Measurements from ENCODE around the gene TRMT5. TPM values are rescaled to one million over a fixed set of nuclear protein-coding genes. Genes with fewer than 3 reads are reported as not detected.

TRMT5 gene, protein sequence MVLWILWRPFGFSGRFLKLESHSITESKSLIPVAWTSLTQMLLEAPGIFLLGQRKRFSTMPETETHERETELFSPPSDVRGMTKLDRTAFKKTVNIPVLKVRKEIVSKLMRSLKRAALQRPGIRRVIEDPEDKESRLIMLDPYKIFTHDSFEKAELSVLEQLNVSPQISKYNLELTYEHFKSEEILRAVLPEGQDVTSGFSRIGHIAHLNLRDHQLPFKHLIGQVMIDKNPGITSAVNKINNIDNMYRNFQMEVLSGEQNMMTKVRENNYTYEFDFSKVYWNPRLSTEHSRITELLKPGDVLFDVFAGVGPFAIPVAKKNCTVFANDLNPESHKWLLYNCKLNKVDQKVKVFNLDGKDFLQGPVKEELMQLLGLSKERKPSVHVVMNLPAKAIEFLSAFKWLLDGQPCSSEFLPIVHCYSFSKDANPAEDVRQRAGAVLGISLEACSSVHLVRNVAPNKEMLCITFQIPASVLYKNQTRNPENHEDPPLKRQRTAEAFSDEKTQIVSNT
- polyA plus RNA-seq (2011; rRNA removed): 9.4 and 12.9 TPM in 2 replicates
- polyA minus RNA-seq (2011; rRNA and poly(A)+ RNA removed): 6.0 and 9.9 TPM in 2 replicates

DNA sequence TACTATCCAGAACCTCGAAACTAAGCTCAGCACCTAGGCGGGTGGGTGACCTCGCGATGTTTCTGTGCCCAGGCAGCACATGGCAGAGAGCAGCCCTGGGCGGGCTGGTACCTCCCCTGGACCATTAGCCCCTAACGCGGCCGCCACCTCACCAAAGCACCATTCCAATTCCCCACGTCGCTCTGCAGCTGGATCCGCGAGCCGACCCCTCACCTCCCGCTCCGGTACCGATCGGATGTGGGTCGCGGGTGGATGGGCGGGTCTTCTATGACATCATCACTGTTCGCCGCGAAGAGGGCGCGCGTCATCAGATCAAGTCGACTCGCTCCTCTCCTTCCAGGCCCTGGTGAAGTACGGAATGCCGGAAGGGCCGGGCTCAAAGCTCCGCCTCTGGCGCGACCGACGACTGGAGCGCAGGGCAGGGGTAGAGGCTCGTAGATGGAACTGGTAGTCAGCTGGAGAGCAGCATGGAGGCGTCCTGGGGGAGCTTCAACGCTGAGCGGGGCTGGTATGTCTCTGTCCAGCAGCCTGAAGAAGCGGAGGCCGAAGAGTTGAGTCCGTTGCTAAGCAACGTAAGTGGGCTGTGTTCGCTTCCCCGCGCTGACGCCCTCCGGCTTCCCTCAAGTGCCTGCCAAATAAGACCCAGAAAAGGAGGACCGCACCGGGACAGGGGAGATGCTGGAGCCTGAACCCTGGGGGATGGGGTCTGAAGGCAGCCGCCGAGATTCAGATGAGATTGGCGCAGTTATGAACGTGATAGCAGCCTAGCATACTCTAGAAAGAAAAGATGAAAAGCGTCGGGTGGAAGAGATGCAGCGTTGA is at the start of gene TRMT5, which contains the start of gene SLC38A6:
Gene TRMT5, minus strand, starts transcription at position 269 of the 822 bp plus-strand sequence. Its CDS starts 106 bp downstream, at position 163.
Gene SLC38A6, plus strand, starts transcription at position 435 of the 822 bp plus-strand sequence. Its CDS starts 33 bp downstream, at position 468.
- peak within 1 kb of the TSS; percentile 92 for H3K27ac ChIP-seq (ENCODE audit: low read depth, low read length)
- ChIA-PET POLR2A (interaction anchor here (0.6 to 2.1 kb wide), 9 partner anchors 16 to 356 kb away, joined by 3 to 9 read pairs (median 5); no protein-coding TSS in a partner anchor), CTCF (interaction anchor here (0.5 to 1.3 kb wide), 5 partner anchors 231 to 356 kb away, joined by 3 to 7 read pairs (median 3); no protein-coding TSS in a partner anchor)
- H3K9me3 ChIP-seq (ENCODE audit: control insufficient read depth, insufficient read depth, low read length): no peaks in the 10 kb centered on the region
- no peaks in the 10 kb centered on the region for H3K27me3 ChIP-seq (ENCODE audit: control insufficient read depth, insufficient read depth, low read length)
- TF ChIP-seq, protein P1, sequence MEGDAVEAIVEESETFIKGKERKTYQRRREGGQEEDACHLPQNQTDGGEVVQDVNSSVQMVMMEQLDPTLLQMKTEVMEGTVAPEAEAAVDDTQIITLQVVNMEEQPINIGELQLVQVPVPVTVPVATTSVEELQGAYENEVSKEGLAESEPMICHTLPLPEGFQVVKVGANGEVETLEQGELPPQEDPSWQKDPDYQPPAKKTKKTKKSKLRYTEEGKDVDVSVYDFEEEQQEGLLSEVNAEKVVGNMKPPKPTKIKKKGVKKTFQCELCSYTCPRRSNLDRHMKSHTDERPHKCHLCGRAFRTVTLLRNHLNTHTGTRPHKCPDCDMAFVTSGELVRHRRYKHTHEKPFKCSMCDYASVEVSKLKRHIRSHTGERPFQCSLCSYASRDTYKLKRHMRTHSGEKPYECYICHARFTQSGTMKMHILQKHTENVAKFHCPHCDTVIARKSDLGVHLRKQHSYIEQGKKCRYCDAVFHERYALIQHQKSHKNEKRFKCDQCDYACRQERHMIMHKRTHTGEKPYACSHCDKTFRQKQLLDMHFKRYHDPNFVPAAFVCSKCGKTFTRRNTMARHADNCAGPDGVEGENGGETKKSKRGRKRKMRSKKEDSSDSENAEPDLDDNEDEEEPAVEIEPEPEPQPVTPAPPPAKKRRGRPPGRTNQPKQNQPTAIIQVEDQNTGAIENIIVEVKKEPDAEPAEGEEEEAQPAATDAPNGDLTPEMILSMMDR (IDR thresholded peaks at IDR 0.05; ENCODE audit: low read depth, low read length): no peak
- DNase-seq (ENCODE audit: low read depth, low spot score): peak; percentile 93
- H3K4me3 ChIP-seq (ENCODE audit: low read depth, low read length): peak within 1 kb of the TSS; percentile 83

DNA sequence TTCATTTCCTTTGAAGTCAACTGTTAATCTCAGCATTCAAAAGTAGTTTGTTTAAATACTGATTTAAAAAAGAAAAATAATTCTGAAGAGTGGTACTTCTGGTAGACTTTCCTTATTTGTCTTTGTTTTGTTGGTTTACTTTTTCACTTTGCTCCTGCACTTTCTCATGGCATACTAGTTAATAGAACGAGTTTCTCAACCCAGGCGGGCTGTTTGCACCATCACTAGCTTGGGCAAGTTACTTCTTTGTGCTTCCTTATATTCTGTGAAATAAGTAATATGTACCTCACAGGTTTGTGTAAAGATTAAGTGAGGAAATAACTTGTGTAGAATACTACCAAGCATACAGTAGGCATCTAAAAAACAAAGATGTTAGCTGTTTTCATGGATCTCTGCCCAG is 45.6 kb upstream of the TRMT5 start:
- no peaks in the 10 kb centered on the region for H3K9me3 ChIP-seq (ENCODE audit: control insufficient read depth, insufficient read depth, low read length)
- POLR2A ChIA-PET: no interaction called here
- H3K27ac ChIP-seq (ENCODE audit: low read depth, low read length): no peak overlapping the region
- TF ChIP-seq, protein P1 (IDR thresholded peaks at IDR 0.05; ENCODE audit: low read depth, low read length): no peak
- H3K27me3 ChIP-seq (ENCODE audit: control insufficient read depth, insufficient read depth, low read length): no peaks in the 10 kb centered on the region
- no peak overlapping the region for H3K4me3 ChIP-seq (ENCODE audit: low read depth, low read length)
- CTCF ChIA-PET: interaction anchor here (0.5 to 3.6 kb wide), 17 partner anchors 9 to 611 kb away, joined by 3 to 11 read pairs (median 4); partner anchors contain the start of gene SIX1
- no peak for DNase-seq (ENCODE audit: low read depth, low spot score)

DNA sequence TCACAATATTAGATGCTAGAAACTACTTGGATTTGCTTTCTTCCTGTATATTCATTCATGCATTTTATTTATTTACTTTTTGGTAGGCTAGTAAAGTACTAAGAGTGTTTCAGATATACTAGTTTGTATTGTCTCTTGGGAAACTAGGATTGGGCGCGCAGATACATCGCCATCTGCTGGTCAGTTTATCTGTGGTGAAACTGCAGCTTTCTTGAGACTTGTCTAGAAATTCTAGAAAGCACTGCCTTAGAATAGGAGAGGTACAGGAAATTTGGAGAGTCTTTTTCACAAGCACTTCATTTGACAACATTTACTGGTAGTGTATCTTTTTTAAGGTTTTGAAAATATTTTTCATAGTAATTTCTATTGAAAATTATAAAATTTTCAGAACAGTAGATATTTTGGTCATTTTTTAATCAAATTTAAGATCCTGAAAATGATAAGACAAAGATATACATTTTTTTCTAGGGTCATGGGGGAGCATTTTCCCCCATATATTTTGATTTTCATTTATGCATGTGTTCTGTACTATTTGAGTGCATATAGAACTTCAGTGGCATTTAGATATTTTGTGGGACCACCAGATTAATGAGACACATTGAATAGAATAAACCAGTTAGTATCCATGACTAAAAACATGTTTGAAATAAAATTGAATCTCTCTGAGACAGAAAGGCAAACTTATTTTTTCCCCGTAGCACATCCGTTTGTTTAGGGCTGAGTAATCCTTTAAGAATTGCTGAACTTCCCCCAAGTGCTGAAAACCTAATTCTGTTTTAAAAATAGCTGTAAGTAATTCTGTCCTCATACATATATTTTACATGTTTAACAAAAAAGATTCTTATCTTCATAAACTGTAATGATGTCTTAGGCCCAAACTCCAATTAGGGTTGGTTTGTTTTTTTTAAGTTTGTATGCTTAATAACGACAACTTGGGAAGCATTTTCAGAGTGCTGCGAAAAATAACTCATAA is 44.7 kb upstream of the TRMT5 start:
- TF ChIP-seq, protein P1 (IDR thresholded peaks at IDR 0.05; ENCODE audit: low read depth, low read length): peak; percentile 93
- Histone ChIP-seq H3K4me3 (ENCODE audit: low read depth, low read length) (peak overlapping the region; percentile 23), H3K9me3 (ENCODE audit: control insufficient read depth, insufficient read depth, low read length) (no peaks in the 10 kb centered on the region), H3K27ac (ENCODE audit: low read depth, low read length) (no peak overlapping the region), H3K27me3 (ENCODE audit: control insufficient read depth, insufficient read depth, low read length) (no peaks in the 10 kb centered on the region)
- DNase-seq (ENCODE audit: low read depth, low spot score): peak; percentile 57
- ChIA-PET POLR2A (no interaction called here), CTCF (interaction anchor here (0.5 to 3.6 kb wide), 19 partner anchors 10 to 401 kb away, joined by 3 to 11 read pairs (median 4); partner anchors contain the start of gene SIX1)

DNA sequence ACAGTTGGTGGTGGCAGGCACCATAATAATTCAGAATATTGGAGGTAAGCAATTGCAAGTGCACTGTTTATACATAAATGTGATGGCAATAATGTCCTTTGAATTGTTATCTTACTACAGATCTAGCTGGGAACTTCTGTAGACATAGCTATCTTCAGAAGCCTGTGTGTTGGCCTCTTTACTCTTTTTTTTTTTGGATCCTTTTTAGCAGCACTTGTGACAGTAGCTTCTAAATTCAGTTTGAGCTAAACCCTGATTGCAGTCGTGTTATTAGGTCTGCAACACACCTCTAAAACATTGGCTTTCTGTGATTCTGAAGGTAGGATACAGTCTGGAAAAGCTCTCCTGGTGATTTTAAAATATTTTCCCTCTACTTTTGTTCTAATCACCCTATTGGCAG is 38.7 kb upstream of the TRMT5 start:
- Histone ChIP-seq H3K4me3 (ENCODE audit: low read depth, low read length) (no peak overlapping the region), H3K27ac (ENCODE audit: low read depth, low read length) (no peak overlapping the region), H3K9me3 (ENCODE audit: control insufficient read depth, insufficient read depth, low read length) (peaks cover 5% of the 10 kb centered on the region), H3K27me3 (ENCODE audit: control insufficient read depth, insufficient read depth, low read length) (no peaks in the 10 kb centered on the region)
- TF ChIP-seq, protein P1 (IDR thresholded peaks at IDR 0.05; ENCODE audit: low read depth, low read length): no peak
- CTCF ChIA-PET: interaction anchor here (1.4 kb wide), 1 partner anchor 266 kb away, joined by 3 read pairs; no protein-coding TSS in a partner anchor
- POLR2A ChIA-PET: no interaction called here
- DNase-seq (ENCODE audit: low read depth, low spot score): no peak

Measured in AG04450 (cell line).